Measurements from ENCODE around the gene ALPL. TPM values are rescaled to one million over a fixed set of nuclear protein-coding genes. Genes with fewer than 3 reads are reported as not detected.

ALPL gene
- total RNA-seq, 1 donor from 2014 or later = not detected

GRCh38 chr1:21577324-21577723 is 68.1 kb downstream of the ALPL start:
- Mint-ChIP-seq H3K4me3 (no peak overlapping the region), H3K36me3 (ENCODE audit: low read depth) (no peaks in the 10 kb centered on the region), H3K27me3 (peaks cover 4% of the 10 kb centered on the region), H3K27ac (no peak overlapping the region), H3K4me1 (no peaks in the 10 kb centered on the region), H3K9me3 (no peaks in the 10 kb centered on the region)
- no peak for DNase-seq
- intact Hi-C loops (cut with micrococcal nuclease) = no loop called here

- Mint-ChIP-seq H3K4me3 (no peak overlapping the region), H3K36me3 (ENCODE audit: low read depth) (no peaks in the 10 kb centered on the region), H3K9me3 (no peaks in the 10 kb centered on the region), H3K27me3 (peaks cover 2% of the 10 kb centered on the region), H3K27ac (no peak overlapping the region), H3K4me1 (no peaks in the 10 kb centered on the region)
- intact Hi-C loops (cut with micrococcal nuclease) = no loop called here
- no peak for DNase-seq
Observed at GRCh38 chr1:21577933-21578332, 68.7 kb downstream of the ALPL start.

GRCh38 chr1:21579791-21580190 is 70.6 kb downstream of the ALPL start:
- no peak overlapping the region for H3K4me3 Mint-ChIP-seq
- intact Hi-C loops (cut with micrococcal nuclease) = no loop called here
- H3K4me1 Mint-ChIP-seq = no peaks in the 10 kb centered on the region
- no peaks in the 10 kb centered on the region for H3K27me3 Mint-ChIP-seq
- no peaks in the 10 kb centered on the region for H3K36me3 Mint-ChIP-seq (ENCODE audit: low read depth)
- no peaks in the 10 kb centered on the region for H3K9me3 Mint-ChIP-seq
- DNase-seq = no peak
- no peak overlapping the region for H3K27ac Mint-ChIP-seq

DNA sequence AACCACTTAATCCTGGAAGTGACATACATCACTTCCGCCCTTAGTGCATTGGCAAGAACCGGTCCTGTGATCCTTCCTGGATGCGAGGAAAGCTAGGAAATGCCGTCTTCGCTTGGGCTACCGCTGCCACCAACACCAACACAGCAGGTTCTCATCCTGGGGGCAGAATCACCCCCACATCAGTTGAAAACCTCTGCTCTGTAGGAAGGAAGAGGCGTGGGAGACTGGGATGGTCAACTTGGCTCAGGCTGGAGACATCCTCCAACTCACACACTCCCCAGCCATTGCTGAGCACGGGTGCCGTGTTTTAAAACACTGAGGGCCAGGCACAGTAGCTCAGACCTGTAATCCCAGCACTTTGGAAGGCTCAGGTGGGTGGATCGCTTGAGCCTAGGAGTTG is 74.9 kb downstream of the ALPL start:
- Mint-ChIP-seq H3K36me3 (ENCODE audit: low read depth) (no peaks in the 10 kb centered on the region), H3K27ac (no peak overlapping the region), H3K4me3 (no peak overlapping the region), H3K27me3 (peaks cover 5% of the 10 kb centered on the region), H3K4me1 (no peaks in the 10 kb centered on the region), H3K9me3 (no peaks in the 10 kb centered on the region)
- no peak for DNase-seq
- intact Hi-C loops (cut with micrococcal nuclease) = no loop called here

DNA sequence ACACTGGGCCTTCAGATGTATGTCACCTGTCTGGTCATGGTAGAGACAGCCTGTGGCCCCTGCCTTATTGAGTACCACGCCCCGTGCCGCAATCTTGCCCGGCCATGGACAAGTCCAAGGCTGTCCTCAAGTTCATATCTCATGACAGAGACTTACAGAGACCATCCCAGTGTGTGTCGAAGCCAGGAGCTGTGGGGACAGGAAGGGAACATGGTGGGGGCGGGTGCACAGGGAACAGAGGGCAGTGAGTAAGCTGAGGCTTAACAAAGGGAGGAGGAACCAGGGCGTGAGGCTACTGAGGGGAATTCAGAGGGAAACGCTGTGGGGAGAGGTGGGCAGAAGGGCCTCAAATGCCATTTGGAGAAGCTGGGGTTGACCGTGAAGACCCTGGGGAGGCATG is 75.8 kb downstream of the ALPL start:
- H3K27ac Mint-ChIP-seq = no peak overlapping the region
- peaks cover 5% of the 10 kb centered on the region for H3K27me3 Mint-ChIP-seq
- no peaks in the 10 kb centered on the region for H3K9me3 Mint-ChIP-seq
- no peaks in the 10 kb centered on the region for H3K4me1 Mint-ChIP-seq
- DNase-seq = no peak
- no peaks in the 10 kb centered on the region for H3K36me3 Mint-ChIP-seq (ENCODE audit: low read depth)
- intact Hi-C loops (cut with micrococcal nuclease) = no loop called here
- no peak overlapping the region for H3K4me3 Mint-ChIP-seq

GRCh38 chr1:21586222-21586621 is 77.0 kb downstream of the ALPL start:
- DNase-seq = no peak
- Mint-ChIP-seq H3K27ac (no peak overlapping the region), H3K4me3 (no peak overlapping the region), H3K27me3 (peaks cover 6% of the 10 kb centered on the region), H3K9me3 (no peaks in the 10 kb centered on the region), H3K36me3 (ENCODE audit: low read depth) (no peaks in the 10 kb centered on the region), H3K4me1 (no peaks in the 10 kb centered on the region)
- intact Hi-C loops (cut with micrococcal nuclease) = no loop called here

DNA sequence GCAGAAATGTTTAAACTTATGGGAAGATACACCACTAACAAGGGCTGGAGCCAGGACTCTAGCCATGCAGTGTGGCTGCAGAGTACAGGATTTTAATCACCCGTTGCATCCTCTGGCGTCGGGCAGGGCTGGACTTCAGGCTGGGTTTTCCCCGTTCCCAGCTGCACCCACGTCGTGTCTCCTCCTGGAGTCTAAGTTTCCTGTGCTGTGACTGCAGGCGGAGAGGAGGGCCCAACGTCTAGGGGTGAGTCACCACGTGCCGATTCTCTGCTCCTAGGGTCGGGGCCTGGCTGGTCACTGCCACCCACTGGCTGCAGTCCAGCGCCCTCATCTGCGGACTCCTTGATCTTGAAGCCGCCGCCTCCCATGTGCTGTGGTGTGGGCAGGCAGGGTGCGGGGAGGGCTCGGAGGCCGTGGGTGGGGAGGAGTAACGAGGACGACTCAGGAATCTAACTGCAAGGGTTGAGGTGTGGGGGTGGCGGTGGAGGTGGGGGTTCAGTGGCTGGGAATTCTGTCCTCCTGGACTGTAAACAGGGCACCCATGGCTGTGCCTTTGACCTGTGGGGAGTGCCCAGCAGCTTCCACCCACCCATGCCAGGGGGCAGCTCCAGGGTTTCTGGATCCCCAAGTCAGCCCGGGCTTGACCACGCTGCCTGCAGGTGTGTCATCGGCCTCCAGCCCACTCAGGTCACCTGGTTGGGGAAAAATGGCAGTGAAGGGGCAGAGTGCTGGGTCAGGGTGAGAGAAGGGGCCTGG is 77.8 kb downstream of the ALPL start:
- DNase-seq = no peak
- Mint-ChIP-seq H3K36me3 (ENCODE audit: low read depth) (no peaks in the 10 kb centered on the region), H3K27me3 (peaks cover 8% of the 10 kb centered on the region), H3K9me3 (no peaks in the 10 kb centered on the region), H3K4me3 (no peak overlapping the region), H3K27ac (no peak overlapping the region), H3K4me1 (no peaks in the 10 kb centered on the region)
- intact Hi-C loops (cut with micrococcal nuclease) = no loop called here

- no peaks in the 10 kb centered on the region for H3K36me3 Mint-ChIP-seq (ENCODE audit: low read depth)
- no peak overlapping the region for H3K27ac Mint-ChIP-seq
- H3K4me1 Mint-ChIP-seq = no peaks in the 10 kb centered on the region
- intact Hi-C loops (cut with micrococcal nuclease) = no loop called here
- no peak overlapping the region for H3K4me3 Mint-ChIP-seq
- H3K9me3 Mint-ChIP-seq = no peaks in the 10 kb centered on the region
- peaks cover 8% of the 10 kb centered on the region for H3K27me3 Mint-ChIP-seq
- DNase-seq = no peak
Observed at GRCh38 chr1:21587602-21587953, 78.4 kb downstream of the ALPL start.

GRCh38 chr1:21589618-21590017 is 80.4 kb downstream of the ALPL start:
- H3K9me3 Mint-ChIP-seq = no peaks in the 10 kb centered on the region
- no peak for DNase-seq
- no peak overlapping the region for H3K4me3 Mint-ChIP-seq
- H3K36me3 Mint-ChIP-seq (ENCODE audit: low read depth) = no peaks in the 10 kb centered on the region
- no peaks in the 10 kb centered on the region for H3K4me1 Mint-ChIP-seq
- H3K27ac Mint-ChIP-seq = no peak overlapping the region
- intact Hi-C loops (cut with micrococcal nuclease) = loop anchor here (10.0 kb wide), 1 partner anchor 65 kb away; no protein-coding TSS in a partner anchor
- peaks cover 8% of the 10 kb centered on the region for H3K27me3 Mint-ChIP-seq

DNA sequence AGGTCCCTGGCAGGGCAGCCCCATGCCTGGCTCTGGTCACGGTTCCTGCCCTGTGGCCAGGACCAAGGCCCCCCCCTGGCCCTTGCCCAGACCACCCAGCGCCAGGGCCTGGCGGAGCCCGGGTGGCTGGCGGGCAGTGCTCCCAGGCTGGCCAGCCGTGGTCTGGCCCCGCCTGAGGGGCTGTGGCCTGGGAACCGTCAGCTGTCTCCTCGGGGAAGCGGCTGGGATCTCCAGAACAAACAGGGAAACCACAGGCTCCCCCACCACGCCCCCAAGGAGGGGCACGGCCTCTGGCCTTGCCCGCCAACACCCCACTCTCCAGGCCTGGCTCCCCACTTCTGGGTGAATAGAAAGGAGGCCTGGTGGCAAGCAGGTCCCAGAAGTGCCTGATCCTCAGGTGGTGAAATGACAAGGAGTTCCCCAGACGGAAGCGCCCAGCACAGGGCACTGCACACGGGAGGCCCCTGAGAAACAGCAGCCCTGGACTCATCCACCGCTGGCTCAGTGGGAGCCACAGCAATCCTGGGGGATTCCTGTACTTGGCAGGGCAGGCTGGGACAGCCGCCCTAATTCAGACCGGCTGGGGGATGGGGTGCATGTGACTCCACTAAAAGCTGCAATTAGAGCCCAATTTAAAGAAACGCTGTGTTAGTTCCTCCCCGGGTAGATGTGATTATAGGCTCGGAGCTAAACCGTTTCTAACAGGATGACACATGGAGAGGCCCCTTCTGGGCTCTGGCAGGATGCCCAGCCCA is 81.1 kb downstream of the ALPL start:
- H3K36me3 Mint-ChIP-seq (ENCODE audit: low read depth) = no peaks in the 10 kb centered on the region

DNA sequence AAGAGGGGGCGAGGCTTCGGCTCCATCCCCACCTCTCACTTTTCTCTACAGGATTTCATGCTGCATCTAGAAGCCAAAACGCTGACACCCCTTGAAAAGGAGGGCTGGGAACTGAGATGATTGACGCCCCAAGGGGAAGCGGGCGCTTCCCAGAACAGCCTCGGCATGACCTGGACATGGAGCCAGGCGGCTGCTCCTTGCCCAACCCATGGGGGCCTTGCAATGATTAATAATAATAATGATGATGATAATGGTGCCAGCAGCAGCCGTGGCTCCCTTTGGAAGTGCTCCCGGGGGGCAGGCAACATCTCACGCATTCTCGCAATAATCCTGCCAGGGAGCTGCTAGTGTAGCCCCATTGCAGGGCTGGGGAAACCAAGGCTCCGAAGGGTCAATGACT is 81.7 kb downstream of the ALPL start:
- intact Hi-C loops (cut with micrococcal nuclease) = loop anchor here (10.0 kb wide), 1 partner anchor 64 kb away; no protein-coding TSS in a partner anchor
- no peaks in the 10 kb centered on the region for H3K9me3 Mint-ChIP-seq
- H3K27me3 Mint-ChIP-seq = peaks cover 7% of the 10 kb centered on the region
- H3K4me3 Mint-ChIP-seq = no peak overlapping the region
- no peaks in the 10 kb centered on the region for H3K4me1 Mint-ChIP-seq
- no peaks in the 10 kb centered on the region for H3K36me3 Mint-ChIP-seq (ENCODE audit: low read depth)
- DNase-seq = no peak
- H3K27ac Mint-ChIP-seq = no peak overlapping the region

More for the DNA sequence above, 81.1 kb downstream of the ALPL start:
- no peak for DNase-seq
- no peak overlapping the region for H3K27ac Mint-ChIP-seq
- peaks cover 7% of the 10 kb centered on the region for H3K27me3 Mint-ChIP-seq
- no peaks in the 10 kb centered on the region for H3K9me3 Mint-ChIP-seq
- H3K4me3 Mint-ChIP-seq = no peak overlapping the region
- H3K4me1 Mint-ChIP-seq = no peaks in the 10 kb centered on the region
- intact Hi-C loops (cut with micrococcal nuclease) = loop anchor here (10.0 kb wide), 1 partner anchor 64 kb away; no protein-coding TSS in a partner anchor

DNA sequence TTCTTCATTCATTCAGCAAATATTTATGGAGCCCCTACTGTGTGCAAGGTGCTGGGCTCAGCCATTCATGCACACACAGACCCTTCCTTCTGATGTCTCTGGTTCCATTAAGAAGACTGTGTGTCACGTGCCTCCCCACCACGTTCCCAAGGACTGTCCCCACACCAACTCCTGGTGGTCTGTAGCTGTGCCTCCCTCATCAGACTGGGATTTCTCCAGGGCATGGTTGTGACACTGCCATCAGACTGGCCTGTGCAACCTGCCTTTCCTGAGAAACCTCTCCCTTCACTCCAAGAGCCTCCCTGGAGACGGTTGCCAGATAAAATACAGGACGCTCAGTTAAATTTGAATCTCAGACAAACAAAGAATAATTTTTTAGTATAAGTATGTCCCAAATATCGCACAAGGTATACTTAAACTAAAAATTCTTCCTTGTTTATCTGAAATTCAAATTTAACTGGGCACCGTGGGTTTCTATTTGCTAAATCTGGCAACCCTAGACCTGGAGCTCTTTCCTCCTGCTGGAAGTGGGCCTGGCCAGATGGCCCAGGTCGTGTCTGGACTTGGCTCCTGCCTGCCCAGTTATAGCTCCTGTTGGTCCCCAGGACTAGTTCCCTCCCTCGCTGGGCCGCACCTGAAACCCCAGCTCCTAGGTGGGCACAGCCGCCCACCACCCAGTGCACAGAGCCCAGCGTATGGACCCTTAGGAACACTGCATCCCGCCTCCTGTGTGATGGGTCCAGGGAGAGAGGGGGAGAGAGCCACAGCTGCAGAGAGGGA is 83.1 kb downstream of the ALPL start:
- Mint-ChIP-seq H3K36me3 (ENCODE audit: low read depth) (no peaks in the 10 kb centered on the region), H3K4me1 (no peaks in the 10 kb centered on the region), H3K4me3 (no peak overlapping the region), H3K27me3 (peaks cover 7% of the 10 kb centered on the region), H3K27ac (no peak overlapping the region), H3K9me3 (no peaks in the 10 kb centered on the region)
- DNase-seq = no peak
- intact Hi-C loops (cut with micrococcal nuclease) = loop anchor here (10.0 kb wide), 1 partner anchor 63 kb away; no protein-coding TSS in a partner anchor

GRCh38 chr1:21593231-21593630 is 84.0 kb downstream of the ALPL start:
- H3K4me1 Mint-ChIP-seq = no peaks in the 10 kb centered on the region
- H3K9me3 Mint-ChIP-seq = no peaks in the 10 kb centered on the region
- H3K27ac Mint-ChIP-seq = no peak overlapping the region
- peaks cover 4% of the 10 kb centered on the region for H3K27me3 Mint-ChIP-seq
- no peaks in the 10 kb centered on the region for H3K36me3 Mint-ChIP-seq (ENCODE audit: low read depth)
- intact Hi-C loops (cut with micrococcal nuclease) = loop anchor here (10.0 kb wide), 1 partner anchor 62 kb away; no protein-coding TSS in a partner anchor
- H3K4me3 Mint-ChIP-seq = no peak overlapping the region
- no peak for DNase-seq

- Mint-ChIP-seq H3K36me3 (ENCODE audit: low read depth) (no peaks in the 10 kb centered on the region), H3K9me3 (no peaks in the 10 kb centered on the region), H3K4me1 (no peaks in the 10 kb centered on the region), H3K27me3 (peaks cover 4% of the 10 kb centered on the region), H3K4me3 (no peak overlapping the region), H3K27ac (no peak overlapping the region)
- intact Hi-C loops (cut with micrococcal nuclease) = loop anchor here (10.0 kb wide), 1 partner anchor 60 kb away; no protein-coding TSS in a partner anchor
- no peak for DNase-seq
Observed at GRCh38 chr1:21594501-21594900, 85.3 kb downstream of the ALPL start.
